KMS-11 (cell line): ENCODE results near the gene POU2AF1.

ENCODE experiments used
- H2AFZ ChIP-seq: fragments of 200-600 bp; sonication (generic); 2 replicates; pipeline ENCODE4 v1.6.1; 2016; ENCODE audit warnings: antibody characterized with exemption, mixed run types, low read depth
- H3K27ac ChIP-seq: fragments of 200-600 bp; sonication (generic); 2 replicates; pipeline ENCODE4 v1.6.1; 2016; ENCODE audit warnings: mild to moderate bottlenecking, mixed run types
- H3K27me3 ChIP-seq: fragments of 200-600 bp; sonication (generic); 2 replicates; pipeline ENCODE4 v1.6.1; 2017; ENCODE audit warnings: mild to moderate bottlenecking, low read depth, mixed run types, moderate library complexity; ENCODE audit not compliant: insufficient read depth
- H3K36me3 ChIP-seq: fragments of 200-600 bp; sonication (generic); 2 replicates; pipeline ENCODE4 v1.6.1; 2017; ENCODE audit warnings: mild to moderate bottlenecking, mixed run types; ENCODE audit not compliant: insufficient read depth
- H3K4me1 ChIP-seq: fragments of 200-600 bp; sonication (generic); 2 replicates; pipeline ENCODE4 v1.6.1; 2016; ENCODE audit warnings: mild to moderate bottlenecking, low read depth, mixed run types; ENCODE audit not compliant: poor library complexity, severe bottlenecking
- H3K4me2 ChIP-seq: fragments of 200-600 bp; sonication (generic); 2 replicates; pipeline ENCODE4 v1.7.0; 2016; ENCODE audit warnings: mild to moderate bottlenecking, mixed run types
- H3K4me3 ChIP-seq: fragments of 200-600 bp; sonication (generic); IDR thresholded peaks from 2 replicates; pipeline ENCODE4 v1.6.1; 2017; ENCODE audit warnings: low read depth, low read length, mixed read lengths; ENCODE audit not compliant: insufficient read depth
- H3K79me2 ChIP-seq: fragments of 200-600 bp; sonication (generic); 2 replicates; pipeline ENCODE4 v1.6.1; 2016; ENCODE audit warnings: low read depth, mixed run types; ENCODE audit not compliant: insufficient read depth
- H3K9ac ChIP-seq: fragments of 200-600 bp; sonication (generic); 2 replicates; pipeline ENCODE4 v1.6.1; 2016; ENCODE audit warnings: mild to moderate bottlenecking, mixed run types
- H4K20me1 ChIP-seq: fragments of 200-600 bp; sonication (generic); 2 replicates; pipeline ENCODE4 v1.6.1; 2016; ENCODE audit warnings: mild to moderate bottlenecking, mixed run types; ENCODE audit not compliant: insufficient read depth
- TF ChIP-seq, protein P1 (sequence below): fragments of 200-600 bp; sonication (generic); conservative IDR thresholded peaks from 2 replicates; pipeline ENCODE4 v1.6.1; 2017; ENCODE audit warnings: low read depth, mild to moderate bottlenecking, antibody characterized with exemption, low read length, moderate library complexity, mixed read lengths

Gene POU2AF1

DNA sequence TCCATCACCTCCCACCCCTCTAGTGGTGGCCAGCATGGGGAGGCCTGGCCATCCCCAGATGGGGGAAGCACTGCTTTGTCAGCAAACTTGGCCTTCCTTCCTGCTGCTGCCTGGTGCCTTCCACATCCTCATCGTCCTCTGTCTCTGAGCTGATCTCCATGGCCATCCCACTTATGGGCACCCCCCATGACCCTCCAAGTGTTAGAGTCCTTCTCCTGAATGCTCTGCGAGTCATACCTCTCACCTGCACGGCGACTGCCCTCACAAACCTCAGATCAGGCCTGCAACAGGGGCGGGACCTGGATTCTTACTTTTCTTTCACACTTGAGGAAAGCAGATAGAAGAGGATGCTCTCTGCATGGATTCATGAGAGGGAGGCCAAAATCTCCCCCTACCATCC lies 24.0 kb downstream of the POU2AF1 start:
- Histone ChIP-seq H3K9ac (no peak overlapping the region), H2AFZ (no peak overlapping the region), H3K4me3 (no peak overlapping the region), H3K4me2 (no peak overlapping the region), H3K79me2 (peaks cover 5% of the 10 kb centered on the region; the same call in 1 of the 2 replicates), H3K36me3 (no peaks in the 10 kb centered on the region), H3K27ac (no peak overlapping the region), H4K20me1 (no peaks in the 10 kb centered on the region), H3K4me1 (peaks cover 13% of the 10 kb centered on the region), H3K27me3 (no peaks in the 10 kb centered on the region)
- TF ChIP-seq, protein P1, sequence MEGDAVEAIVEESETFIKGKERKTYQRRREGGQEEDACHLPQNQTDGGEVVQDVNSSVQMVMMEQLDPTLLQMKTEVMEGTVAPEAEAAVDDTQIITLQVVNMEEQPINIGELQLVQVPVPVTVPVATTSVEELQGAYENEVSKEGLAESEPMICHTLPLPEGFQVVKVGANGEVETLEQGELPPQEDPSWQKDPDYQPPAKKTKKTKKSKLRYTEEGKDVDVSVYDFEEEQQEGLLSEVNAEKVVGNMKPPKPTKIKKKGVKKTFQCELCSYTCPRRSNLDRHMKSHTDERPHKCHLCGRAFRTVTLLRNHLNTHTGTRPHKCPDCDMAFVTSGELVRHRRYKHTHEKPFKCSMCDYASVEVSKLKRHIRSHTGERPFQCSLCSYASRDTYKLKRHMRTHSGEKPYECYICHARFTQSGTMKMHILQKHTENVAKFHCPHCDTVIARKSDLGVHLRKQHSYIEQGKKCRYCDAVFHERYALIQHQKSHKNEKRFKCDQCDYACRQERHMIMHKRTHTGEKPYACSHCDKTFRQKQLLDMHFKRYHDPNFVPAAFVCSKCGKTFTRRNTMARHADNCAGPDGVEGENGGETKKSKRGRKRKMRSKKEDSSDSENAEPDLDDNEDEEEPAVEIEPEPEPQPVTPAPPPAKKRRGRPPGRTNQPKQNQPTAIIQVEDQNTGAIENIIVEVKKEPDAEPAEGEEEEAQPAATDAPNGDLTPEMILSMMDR, result no peak

DNA sequence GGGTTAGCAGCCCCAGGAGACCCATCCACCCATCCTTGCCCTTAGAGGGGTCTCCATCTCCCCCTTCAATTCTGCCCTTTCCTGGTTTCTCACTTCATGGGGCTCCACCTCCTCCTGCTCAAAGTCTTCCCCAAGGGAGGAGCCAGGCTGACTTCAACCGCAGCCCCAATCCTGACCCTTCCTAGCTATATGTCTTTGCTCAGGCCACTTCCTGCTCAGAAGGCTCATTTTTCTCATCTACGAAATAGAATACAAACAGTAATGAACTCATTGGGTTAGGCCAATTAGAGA lies 24.5 kb downstream of the POU2AF1 start:
- H3K9ac ChIP-seq, result no peak overlapping the region
- no peak overlapping the region for H3K27ac ChIP-seq
- no peaks in the 10 kb centered on the region for H4K20me1 ChIP-seq
- H3K79me2 ChIP-seq, result no peaks in the 10 kb centered on the region
- TF ChIP-seq, protein P1, result no peak
- no peak overlapping the region for H2AFZ ChIP-seq
- H3K4me3 ChIP-seq, result no peak overlapping the region
- H3K4me2 ChIP-seq, result no peak overlapping the region
- peaks cover 13% of the 10 kb centered on the region for H3K4me1 ChIP-seq
- no peaks in the 10 kb centered on the region for H3K36me3 ChIP-seq
- no peaks in the 10 kb centered on the region for H3K27me3 ChIP-seq

DNA sequence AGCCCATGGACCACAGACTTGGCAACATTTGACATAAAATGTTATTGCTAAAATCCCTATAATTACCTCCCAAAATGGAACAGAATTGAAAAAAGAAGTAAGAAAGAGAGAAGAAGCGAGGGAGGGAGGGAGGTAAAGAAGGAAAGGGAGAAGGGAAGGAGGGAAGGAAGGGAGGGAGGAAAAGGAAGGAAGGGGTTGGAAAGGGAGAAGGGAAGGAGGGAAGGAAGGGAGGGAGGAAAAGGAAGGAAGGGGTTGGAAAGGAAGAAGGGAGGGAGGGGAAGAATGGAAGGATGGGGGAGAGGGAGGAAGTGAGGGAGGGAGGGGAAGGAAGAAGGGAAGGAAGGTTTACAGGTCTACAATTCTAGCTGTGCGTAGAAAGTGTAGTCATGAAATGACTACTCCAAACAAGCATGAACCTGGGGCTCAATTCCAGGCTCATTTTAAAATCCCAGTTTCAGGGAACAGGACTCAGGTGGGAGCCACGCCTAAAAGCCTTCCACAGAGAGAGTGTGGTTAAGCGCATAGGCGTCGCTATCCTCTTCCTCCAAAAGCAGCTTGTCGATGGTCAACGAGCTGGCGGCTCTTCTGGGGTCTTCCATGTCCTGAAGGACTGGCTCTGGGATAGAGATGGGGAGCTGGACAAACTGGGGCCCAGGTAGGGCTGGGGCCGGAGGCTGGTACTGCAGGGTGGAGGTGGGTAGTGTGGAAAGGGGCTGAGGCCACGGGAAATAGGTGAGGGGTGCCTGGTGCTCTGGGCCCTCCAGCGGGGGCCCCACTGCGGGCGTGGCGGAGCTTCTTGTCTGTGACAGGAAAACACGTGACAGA lies 25.1 kb downstream of the POU2AF1 start:
- H3K27me3 ChIP-seq, result no peaks in the 10 kb centered on the region
- no peak overlapping the region for H3K4me2 ChIP-seq
- H3K4me1 ChIP-seq, result peaks cover 8% of the 10 kb centered on the region
- H4K20me1 ChIP-seq, result no peaks in the 10 kb centered on the region
- TF ChIP-seq, protein P1, result no peak
- no peaks in the 10 kb centered on the region for H3K36me3 ChIP-seq
- no peak overlapping the region for H3K27ac ChIP-seq
- no peak overlapping the region for H3K9ac ChIP-seq
- no peaks in the 10 kb centered on the region for H3K79me2 ChIP-seq
- no peak overlapping the region for H2AFZ ChIP-seq
- no peak overlapping the region for H3K4me3 ChIP-seq

- no peak overlapping the region for H3K27ac ChIP-seq
- no peaks in the 10 kb centered on the region for H3K36me3 ChIP-seq
- H3K4me3 ChIP-seq, result no peak overlapping the region
- H4K20me1 ChIP-seq, result no peaks in the 10 kb centered on the region
- H3K4me1 ChIP-seq, result peaks cover 10% of the 10 kb centered on the region
- no peaks in the 10 kb centered on the region for H3K27me3 ChIP-seq
- H3K9ac ChIP-seq, result no peak overlapping the region
- H2AFZ ChIP-seq, result no peak overlapping the region
- TF ChIP-seq, protein P1, result no peak
- no peak overlapping the region for H3K4me2 ChIP-seq
- no peaks in the 10 kb centered on the region for H3K79me2 ChIP-seq
These were observed 26.0 kb downstream of the POU2AF1 start for GRCh38 chr11:111352935-111353710.
